Stimulated activated CD4-positive, alpha-beta T cell treated with anti-CD3 and anti-CD28 coated beads, Interleukin-4, amount 100 ng/mL, for 4 hours (primary cell): ENCODE results near the gene NF1.
"Not testable (repeated sequence)": the region's sequence is repeated elsewhere in the genome, so short reads cannot be mapped to it uniquely, and the experiment has no call there.

ENCODE experiments used
- DNase-seq, 2 experiments: peaks; one replicate each; pipeline ENCODE4 v3.0.0-alpha.2; 2020

NF1 gene

GRCh38 chr17:31309556-31309955, 214.8 kb downstream of the NF1 start:
- DNase-seq = no peak

- peak in 1 of 2 experiments; percentile 54 for DNase-seq
Observed at GRCh38 chr17:31310260-31310659, 215.5 kb downstream of the NF1 start.

DNA sequence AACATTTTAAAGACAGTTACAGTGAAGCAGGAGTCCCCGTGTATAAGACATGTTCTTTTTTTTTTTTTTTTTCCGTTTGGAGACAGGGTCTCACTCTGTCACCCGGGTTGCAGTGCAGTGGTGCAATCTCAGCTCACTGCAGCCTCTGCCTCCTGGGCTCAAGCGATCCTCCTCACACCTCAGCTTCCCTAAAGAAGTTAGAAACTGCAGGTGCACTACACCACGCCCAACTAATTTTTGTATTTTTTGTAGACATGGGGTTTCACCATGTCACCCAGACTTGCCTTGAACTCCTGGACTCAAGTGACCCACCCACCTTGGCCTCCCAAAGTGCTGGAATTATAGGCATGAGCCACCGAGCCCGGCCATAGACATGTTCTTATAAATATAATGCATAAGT, 216.1 kb downstream of the NF1 start:
- DNase-seq = no peak

DNA sequence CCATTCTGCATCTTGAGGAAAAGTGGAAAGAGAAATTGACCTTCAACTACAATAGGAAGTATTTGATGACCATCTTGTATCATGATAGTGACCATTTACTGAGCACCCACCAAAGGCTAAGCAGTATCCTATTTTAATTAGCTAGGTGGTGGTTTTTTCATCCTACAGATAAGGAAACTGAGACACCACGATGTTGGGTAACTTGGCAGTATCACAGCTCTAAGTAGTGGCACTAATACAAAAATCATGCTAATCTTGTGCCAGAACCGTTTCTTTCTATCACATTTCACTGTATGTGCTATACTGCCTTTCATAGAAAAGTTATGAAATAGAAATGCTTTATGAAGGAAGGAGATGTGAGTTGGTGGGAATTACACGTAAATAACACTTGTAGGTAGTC, 216.7 kb downstream of the NF1 start:
- DNase-seq = no peak

DNA sequence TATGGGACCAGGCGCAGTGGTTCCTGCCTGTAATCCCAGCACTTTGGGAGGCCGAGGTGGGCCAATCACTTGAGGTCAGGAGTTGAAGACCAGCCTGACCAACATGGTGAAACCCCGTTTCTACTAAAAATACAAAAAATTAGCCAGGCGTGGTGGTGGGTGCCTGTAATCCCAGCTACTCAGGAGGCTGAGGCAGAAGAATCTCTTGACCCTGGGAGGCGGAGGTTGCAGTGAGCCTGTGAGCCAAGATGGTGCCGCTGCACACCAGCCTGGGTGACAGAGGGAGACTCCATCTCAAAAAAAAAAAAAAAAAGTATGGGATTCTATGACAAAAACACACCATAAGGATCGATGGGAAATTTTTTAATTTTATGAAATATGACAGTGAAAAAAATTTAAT, 217.4 kb downstream of the NF1 start:
- DNase-seq = peak; percentile 21 to 30

DNA sequence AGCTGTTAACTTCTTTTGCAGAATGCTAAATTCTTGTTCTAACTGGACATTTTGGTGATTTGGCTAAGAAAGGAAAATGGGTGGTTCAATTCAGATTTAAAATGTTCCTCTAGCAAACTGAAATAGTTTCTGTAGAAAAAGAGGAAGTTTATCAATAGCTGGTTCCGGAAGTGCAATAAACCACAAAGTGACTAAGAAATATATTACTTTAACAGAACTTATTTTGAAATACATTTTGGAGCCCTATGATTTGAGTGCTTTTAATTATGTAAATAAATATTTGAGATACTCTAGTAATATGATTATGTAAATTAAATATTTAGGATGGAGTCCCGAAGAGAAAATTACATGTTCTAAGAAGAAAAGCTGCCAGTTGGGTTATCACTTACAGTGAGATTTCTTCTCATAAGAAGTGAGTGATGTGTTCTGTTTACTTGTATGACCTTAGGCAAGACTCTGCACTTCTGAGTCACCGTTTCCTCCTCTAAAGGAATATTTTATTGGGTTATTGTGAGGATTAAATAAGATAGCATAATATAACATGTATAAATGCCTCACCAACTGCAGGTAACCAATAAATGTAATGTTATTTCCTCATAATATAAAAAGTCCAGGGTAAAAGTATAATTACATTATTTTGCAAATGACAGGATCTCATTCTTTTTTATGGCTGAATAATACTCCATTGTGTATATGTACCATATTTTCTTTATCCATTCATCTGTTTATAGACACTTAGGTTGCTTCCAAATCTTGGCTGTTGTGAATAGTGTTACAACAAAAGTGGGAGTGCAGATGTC, 219.4 kb downstream of the NF1 start, which contains the start of gene EVI2B:
Gene EVI2B, minus strand, starts transcription at position 73 of the 800 bp plus-strand sequence. CDS start 8,445 bp downstream, outside the sequence.
- DNase-seq = peak in 1 of 2 experiments; percentile 15

DNA sequence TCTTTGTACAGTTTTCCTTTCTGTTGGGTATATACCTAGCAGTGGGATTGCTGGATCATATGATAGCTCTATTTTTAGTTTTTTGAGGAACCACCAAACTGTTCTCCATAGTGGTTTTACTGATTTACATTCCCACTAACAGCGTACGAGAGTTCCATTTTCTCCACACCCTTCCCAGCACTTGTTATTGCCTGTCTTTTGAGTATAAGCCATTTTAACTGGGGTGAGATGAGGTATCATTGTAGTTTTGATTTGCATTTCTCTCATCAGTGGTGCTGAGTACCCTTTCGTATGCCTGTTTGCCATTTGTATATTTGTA, 220.0 kb downstream of the NF1 start:
- no peak for DNase-seq

DNA sequence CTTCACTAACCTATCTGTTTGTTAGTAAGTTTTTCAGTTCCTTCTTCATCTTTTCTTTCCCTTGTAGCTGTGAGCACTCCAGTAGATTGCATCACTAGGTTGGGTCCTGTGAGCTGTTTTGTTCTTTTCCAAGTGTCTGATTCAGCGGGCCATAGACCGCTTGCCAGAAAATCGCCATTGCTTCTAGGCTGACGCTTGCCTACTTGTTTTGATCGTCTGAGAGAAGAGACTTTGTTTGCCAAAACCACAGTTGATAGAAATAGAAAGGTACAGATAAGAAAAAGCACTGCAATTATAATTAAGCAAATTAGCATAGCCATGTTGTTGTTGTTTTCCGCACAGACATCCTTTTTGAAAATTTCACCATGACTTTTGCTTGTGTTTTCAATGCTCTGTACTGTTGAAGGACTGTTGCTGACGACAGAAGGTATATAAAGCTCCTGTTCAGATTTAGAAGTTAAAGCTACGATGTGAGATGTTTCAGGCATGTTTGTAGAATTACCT, 223.6 kb downstream of the NF1 start:
- DNase-seq = peak; percentile 6 to 40

DNA sequence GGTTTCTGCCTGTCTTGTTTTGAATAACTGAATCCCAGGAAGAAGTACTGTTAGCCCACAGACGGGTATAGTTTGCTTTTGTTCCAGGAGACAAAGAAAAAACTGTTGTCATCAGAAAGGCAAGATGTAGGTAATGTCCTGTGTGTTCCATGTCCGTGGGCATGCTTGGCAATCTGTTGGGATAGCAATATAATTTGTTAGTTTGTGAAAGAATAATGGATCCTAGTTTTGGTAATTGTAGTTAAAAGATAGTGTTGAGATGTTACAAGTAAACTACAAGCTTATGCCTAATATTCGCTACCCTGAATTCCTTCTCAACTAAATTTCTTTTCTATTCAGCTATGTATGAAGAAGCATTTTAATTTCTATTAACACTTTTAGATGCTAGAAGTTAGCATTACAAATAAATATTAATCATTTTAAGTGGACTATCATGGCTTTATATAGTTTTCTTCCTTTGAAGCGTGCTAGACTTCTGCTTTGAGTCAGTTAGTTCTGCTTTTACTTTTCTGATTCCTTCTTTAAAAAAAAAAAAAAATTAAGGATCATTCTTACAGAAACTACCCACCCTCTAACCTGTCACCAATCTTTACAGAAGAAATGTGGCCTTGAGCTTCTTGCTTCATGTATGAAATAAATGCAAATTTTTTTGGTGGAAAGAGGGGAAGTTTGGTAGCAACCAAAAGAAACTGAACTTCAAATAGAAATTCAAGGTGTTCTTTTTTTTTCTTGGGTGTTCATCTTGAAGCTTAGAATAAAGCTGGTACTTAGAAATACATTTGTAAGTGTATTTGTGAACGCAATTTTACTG, 224.3 kb downstream of the NF1 start:
- no peak for DNase-seq

DNA sequence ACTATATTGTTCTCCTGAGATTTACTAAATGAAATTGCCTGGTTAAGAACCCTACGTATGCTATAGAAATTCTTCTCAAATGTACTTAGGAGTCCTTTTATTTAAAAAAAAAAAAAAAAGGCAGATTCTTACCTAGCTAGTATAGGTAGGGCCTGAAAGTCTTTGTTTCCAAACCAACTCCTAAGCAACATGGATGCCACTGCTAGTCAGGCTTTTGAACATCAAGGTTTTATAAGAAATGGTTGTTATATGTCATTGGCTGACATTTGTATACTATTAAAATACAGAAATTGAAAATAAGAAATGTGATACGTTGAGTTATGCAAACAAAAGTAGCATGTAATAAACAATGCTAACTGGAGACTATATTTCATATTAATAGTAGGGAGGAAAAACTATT, 225.5 kb downstream of the NF1 start:
- no peak for DNase-seq

DNA sequence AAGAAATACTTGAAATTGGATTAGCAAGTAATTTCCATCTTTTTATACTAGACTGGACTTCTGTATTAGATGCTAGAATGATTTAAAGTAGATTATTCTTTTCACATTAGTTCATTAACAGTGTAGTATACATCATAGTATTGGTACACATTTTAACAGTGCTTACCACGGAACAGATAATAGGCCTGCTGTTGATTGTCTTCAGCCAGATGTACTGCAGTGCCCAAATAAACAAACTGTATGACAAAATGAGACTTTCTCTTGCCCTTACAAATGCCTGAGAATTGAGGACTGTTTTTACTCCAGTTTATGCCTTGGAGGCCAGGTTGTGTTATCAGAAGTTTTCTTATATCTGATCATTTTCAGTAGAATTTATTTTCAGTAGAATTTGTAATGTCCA, 226.0 kb downstream of the NF1 start:
- no peak for DNase-seq

DNA sequence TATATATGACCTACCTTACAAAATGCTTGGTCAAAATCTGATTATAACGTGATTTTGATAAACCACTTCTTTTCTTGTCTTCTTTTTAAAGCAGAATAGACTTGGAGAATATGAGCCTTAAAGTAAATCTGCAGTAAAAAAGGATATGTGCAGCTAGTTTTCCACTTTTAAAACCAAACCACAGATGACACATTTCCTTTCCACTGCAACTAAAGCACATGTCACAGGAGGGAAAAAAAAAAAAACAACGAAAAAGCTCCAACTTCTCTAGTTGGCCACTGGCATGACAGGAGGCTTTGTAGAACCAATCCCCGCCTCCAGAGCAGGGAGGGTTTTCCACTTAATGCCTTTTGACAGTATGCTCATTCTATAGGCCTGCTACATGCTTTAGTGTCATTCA, 226.7 kb downstream of the NF1 start, which contains the start of gene EVI2A:
Gene EVI2A, minus strand, starts transcription at position 142 of the 400 bp plus-strand sequence. CDS start 2,609 bp downstream, outside the sequence.
- DNase-seq = peak; percentile 53 to 86

DNA sequence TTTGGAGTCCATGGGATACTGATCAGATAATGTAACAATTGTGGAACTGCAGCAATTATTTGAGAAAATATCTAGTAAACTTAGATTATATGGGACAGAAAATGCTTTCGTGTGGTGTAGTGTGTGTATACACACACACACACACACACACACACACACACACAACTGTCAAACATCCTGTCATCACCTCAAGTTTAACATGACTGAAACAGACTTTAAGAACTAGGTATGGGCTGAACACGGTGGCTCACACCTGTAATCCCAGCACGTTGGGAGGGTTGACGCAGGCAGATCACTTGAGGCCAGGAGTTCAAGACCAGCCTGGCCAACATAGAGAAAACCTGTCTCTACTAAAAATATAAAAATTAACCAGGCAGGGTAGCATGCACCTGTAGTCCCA, 227.2 kb downstream of the NF1 start:
- DNase-seq = peak in 1 of 2 experiments; percentile 11

GRCh38 chr17:31323551-31323950, 228.8 kb downstream of the NF1 start:
- DNase-seq = no peak

- no peak for DNase-seq
Observed at GRCh38 chr17:31327534-31328159, 232.9 kb downstream of the NF1 start.

DNA sequence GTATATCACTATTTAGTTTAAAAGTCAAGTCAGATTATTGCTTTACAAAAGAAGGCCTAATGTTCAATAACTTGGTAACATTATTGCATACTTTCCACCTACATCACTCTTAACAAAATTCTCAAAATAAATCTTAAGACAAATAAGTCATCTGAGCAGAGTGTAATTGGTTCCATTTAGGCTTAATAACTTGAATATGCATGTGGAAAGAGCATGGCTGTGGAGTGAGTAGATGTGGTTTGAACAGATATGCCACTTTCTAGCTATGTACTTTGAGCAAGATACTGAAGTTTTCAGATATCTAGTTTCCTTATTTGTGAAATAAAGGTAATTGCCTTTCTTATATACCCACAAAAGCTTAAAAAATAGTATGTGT, 233.4 kb downstream of the NF1 start:
- DNase-seq = no peak

DNA sequence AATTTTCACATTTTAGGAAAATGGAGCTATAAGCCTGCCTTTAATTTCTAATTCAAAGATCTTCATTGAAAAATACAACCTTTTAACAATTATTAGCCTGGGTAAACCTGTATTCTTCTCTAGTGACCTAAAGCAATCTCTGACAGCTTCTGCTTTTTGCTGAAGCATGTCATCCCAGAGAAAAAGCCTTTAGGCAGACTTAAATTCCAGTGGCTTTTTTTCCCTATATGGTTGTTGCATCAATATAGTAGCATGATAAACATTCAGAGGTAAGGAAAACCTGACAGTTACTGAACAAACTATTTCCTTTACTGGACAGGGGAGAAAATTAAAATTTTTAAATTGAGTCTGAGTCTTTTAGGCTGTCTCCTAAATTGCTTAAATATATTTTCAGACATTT, 234.4 kb downstream of the NF1 start:
- DNase-seq = no peak

- DNase-seq = no peak
Observed at GRCh38 chr17:31339906-31340661, 245.3 kb downstream of the NF1 start.

- not testable (repeated sequence) for DNase-seq
Observed at GRCh38 chr17:31345191-31345747, 250.5 kb downstream of the NF1 start.

- DNase-seq = no peak
Observed at GRCh38 chr17:31349454-31349853, 254.7 kb downstream of the NF1 start.

DNA sequence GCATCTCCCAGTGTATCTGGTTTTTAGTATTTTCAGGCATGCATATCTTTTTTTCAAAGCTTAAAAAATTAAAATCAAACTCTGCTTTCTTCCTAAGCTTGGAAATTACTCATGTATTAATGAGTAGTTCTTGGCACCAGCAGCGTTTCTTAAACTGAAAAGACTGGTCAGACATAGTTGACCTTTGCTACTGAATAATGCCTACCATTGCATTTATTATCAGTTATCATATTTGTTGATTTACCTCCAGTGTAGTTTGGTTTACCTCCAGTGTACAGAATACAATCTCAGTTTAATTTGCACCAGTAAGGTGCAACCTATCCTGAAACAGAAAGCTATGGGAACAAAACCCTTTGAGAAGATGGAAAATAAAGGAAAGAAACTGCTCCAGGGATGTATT, 261.2 kb downstream of the NF1 start:
- no peak for DNase-seq

DNA sequence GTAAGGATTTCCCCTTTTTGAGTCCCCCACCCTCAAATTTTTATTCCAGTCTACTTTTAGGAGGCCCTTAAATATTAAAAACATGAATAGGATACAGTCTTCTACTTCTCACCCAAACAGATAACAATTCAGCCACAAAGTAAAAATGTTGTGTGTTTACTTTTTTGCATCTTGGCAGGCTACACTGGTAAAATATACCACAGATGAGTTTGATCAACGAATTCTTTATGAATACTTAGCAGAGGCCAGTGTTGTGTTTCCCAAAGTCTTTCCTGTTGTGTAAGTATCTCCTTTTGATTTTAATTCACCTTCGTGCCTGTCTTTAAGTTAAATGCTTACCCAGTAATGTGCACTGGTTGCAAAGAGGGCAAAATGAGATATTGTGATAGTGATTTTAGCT, 262.3 kb downstream of the NF1 start:
- DNase-seq = no peak
